HG03097 (cell line): ENCODE measurements around the gene MS4A6A.
"Not testable (repeated sequence)": the region's sequence is repeated elsewhere in the genome, so short reads cannot be mapped to it uniquely, and the experiment has no call there.

ENCODE experiments used
- ATAC-seq: cut with Tn5 transposase; IDR thresholded peaks from one replicate; pipeline ENCODE4 v1.9.1; 2021; ENCODE audit not compliant: unreplicated experiment, low FRiP score

The MS4A6A gene

GRCh38 chr11:60130496-60130895 is 52.4 kb downstream of the MS4A6A start:
- peak; percentile 63 for ATAC-seq

DNA sequence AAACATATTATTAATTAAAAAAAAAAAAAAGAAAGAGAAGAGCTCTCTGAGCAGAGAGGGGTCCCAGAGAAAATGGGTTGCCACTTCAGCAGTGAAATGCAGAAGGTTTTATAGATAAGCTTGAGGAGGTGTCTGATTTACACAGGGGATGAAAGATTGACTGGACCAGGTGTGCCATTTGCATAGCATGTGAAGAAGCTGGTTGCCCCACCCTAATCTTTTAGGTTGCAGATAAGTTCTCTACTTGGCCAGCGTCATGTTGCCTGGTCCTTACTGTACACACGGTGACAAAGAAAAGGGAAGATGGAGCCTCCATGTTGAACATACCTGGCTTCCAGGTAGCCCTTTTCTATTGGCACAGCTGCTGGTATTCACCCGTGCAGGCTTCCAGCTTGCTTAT is 53.0 kb downstream of the MS4A6A start:
- no peak for ATAC-seq

DNA sequence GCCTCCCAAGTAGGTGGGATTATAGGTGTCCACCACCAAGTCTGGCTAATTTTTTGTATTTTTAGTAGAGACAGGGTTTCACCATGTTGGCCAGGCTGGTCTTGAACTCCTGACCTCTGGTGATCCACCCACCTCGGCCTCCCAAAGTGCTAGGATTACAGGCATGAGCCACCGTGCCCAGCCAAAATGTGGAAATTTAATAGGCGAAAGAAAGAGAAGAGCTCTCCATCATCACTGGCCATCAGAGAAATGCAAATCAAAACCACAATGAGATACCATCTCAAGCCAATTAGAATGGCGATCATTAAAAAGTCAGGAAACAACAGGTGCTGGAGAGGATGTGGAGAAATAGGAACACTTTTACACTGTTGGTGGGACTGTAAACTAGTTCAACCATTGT is 54.0 kb downstream of the MS4A6A start:
- ATAC-seq = not testable (repeated sequence)

DNA sequence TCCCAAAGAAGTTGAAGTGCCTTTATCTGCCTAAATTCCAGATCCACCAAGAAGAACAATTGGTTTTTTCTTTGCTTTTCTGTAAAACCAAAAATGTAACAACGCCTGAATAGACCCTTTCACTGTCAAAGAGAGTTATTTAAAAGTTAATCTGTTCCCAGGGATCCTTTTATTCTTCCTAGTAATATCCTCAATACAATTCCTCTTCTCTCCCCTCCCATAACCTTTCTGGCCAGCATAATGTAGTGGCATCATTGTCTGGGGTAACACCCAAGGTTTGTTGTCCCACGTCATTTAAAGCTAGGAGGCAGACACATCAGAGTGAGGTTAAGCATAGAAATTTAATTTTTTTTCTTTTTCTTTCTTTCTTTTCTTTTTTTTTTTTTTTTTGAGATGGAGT is 54.5 kb downstream of the MS4A6A start:
- ATAC-seq = no peak

DNA sequence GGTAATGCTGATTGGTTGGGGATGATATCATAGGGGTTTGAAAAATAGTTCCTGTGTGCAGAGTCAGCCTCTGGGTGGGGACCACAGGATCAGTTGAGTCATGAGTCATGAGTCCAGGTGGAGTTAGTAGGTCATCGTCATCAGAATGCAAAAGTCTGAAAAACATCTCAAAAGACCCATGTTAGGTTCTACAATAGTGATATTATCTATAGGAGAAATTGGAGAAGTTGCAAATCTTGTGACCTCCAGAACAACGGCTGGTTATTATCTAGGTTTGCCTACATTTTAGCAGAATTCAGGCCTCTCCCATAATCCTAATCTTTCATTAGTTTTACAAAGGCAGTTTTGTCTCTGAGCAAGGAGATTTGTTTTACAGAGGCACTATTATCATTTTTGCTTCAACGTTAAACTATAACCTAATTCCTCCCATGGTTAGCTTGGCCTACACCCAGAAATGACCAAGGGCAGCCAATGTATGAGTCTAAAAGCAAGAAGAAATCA is 55.5 kb downstream of the MS4A6A start:
- ATAC-seq = no peak

- no peak for ATAC-seq
These were observed 56.8 kb downstream of the MS4A6A start for GRCh38 chr11:60125956-60126585.

GRCh38 chr11:60124802-60125432 is 58.0 kb downstream of the MS4A6A start:
- ATAC-seq = no peak
